BLaER1 (cell line): ENCODE measurements around the gene DISC1.

Experiments used
- H3K27ac ChIP-seq: shearing (Covaris generic); formaldehyde crosslinking; 2 replicates; pipeline ENCODE4 v1.8.1; 2022
- H3K27me3 ChIP-seq: shearing (Covaris generic); formaldehyde crosslinking; 2 replicates; pipeline ENCODE4 v1.8.1; 2022
- H3K36me3 ChIP-seq: shearing (Covaris generic); formaldehyde crosslinking; 2 replicates; pipeline ENCODE4 v1.8.1; 2022
- H3K4me1 ChIP-seq: shearing (Covaris generic); formaldehyde crosslinking; 2 replicates; pipeline ENCODE4 v1.8.1; 2022
- H3K4me2 ChIP-seq: shearing (Covaris generic); formaldehyde crosslinking; 2 replicates; pipeline ENCODE4 v1.8.1; 2022
- H3K4me3 ChIP-seq: shearing (Covaris generic); formaldehyde crosslinking; 2 replicates; pipeline ENCODE4 v1.8.1; 2022
- H3K9ac ChIP-seq: shearing (Covaris generic); formaldehyde crosslinking; 2 replicates; pipeline ENCODE4 v1.8.1; 2022
- H3K9me3 ChIP-seq: shearing (Covaris generic); formaldehyde crosslinking; 2 replicates; pipeline ENCODE4 v1.8.1; 2022
- H4K20me1 ChIP-seq: shearing (Covaris generic); formaldehyde crosslinking; 2 replicates; pipeline ENCODE4 v1.8.1; 2022
- Cebpa-rat ChIP-seq: shearing (Covaris generic); IDR thresholded peaks from 2 replicates; pipeline ENCODE4 v1.8.1; 2022

The DISC1 gene

GRCh38 chr1:231733672-231734071 lies 107.1 kb downstream of the DISC1 start:
- Histone ChIP-seq H3K36me3 (no peaks in the 10 kb centered on the region), H3K4me3 (no peak overlapping the region), H3K4me1 (no peaks in the 10 kb centered on the region), H3K9ac (no peak overlapping the region), H3K9me3 (peaks cover 14% of the 10 kb centered on the region), H3K27me3 (no peaks in the 10 kb centered on the region), H4K20me1 (no peaks in the 10 kb centered on the region), H3K27ac (no peak overlapping the region), H3K4me2 (no peak overlapping the region)
- TF ChIP-seq Cebpa-rat: no peak

GRCh38 chr1:231734417-231734816 lies 107.8 kb downstream of the DISC1 start:
- Histone ChIP-seq H3K27me3 (no peaks in the 10 kb centered on the region), H3K36me3 (no peaks in the 10 kb centered on the region), H3K9ac (no peak overlapping the region), H4K20me1 (no peaks in the 10 kb centered on the region), H3K27ac (no peak overlapping the region), H3K4me3 (no peak overlapping the region), H3K9me3 (peaks cover 14% of the 10 kb centered on the region), H3K4me1 (no peaks in the 10 kb centered on the region), H3K4me2 (no peak overlapping the region)
- TF ChIP-seq Cebpa-rat: no peak

- Histone ChIP-seq H3K4me1 (no peaks in the 10 kb centered on the region), H4K20me1 (no peaks in the 10 kb centered on the region), H3K4me3 (no peak overlapping the region), H3K9ac (no peak overlapping the region), H3K27ac (no peak overlapping the region), H3K36me3 (no peaks in the 10 kb centered on the region), H3K4me2 (no peak overlapping the region), H3K27me3 (no peaks in the 10 kb centered on the region), H3K9me3 (peaks cover 14% of the 10 kb centered on the region)
- no peak for TF ChIP-seq Cebpa-rat
Observed at GRCh38 chr1:231735411-231735810, 108.8 kb downstream of the DISC1 start.

- peaks cover 12% of the 10 kb centered on the region for H3K9me3 ChIP-seq
- no peak for TF ChIP-seq Cebpa-rat
- H3K4me2 ChIP-seq: no peak overlapping the region
- H3K27me3 ChIP-seq: no peaks in the 10 kb centered on the region
- no peak overlapping the region for H3K27ac ChIP-seq
- no peak overlapping the region for H3K4me3 ChIP-seq
- no peak overlapping the region for H3K9ac ChIP-seq
- no peaks in the 10 kb centered on the region for H4K20me1 ChIP-seq
- H3K4me1 ChIP-seq: no peaks in the 10 kb centered on the region
- H3K36me3 ChIP-seq: no peaks in the 10 kb centered on the region
Observed at GRCh38 chr1:231735941-231736340, 109.4 kb downstream of the DISC1 start.

- Histone ChIP-seq H3K4me3 (no peak overlapping the region), H3K36me3 (no peaks in the 10 kb centered on the region), H3K9me3 (peaks cover 6% of the 10 kb centered on the region; the same call in 1 of the 2 replicates), H3K9ac (no peak overlapping the region), H3K4me1 (no peaks in the 10 kb centered on the region), H3K27me3 (no peaks in the 10 kb centered on the region), H3K27ac (no peak overlapping the region), H4K20me1 (no peaks in the 10 kb centered on the region), H3K4me2 (no peak overlapping the region)
- no peak for TF ChIP-seq Cebpa-rat
Observed at GRCh38 chr1:231736464-231736863, 109.9 kb downstream of the DISC1 start.

- no peaks in the 10 kb centered on the region for H3K9me3 ChIP-seq
- no peak overlapping the region for H3K9ac ChIP-seq
- no peaks in the 10 kb centered on the region for H3K36me3 ChIP-seq
- no peaks in the 10 kb centered on the region for H4K20me1 ChIP-seq
- H3K4me2 ChIP-seq: no peak overlapping the region
- no peak for TF ChIP-seq Cebpa-rat
- H3K4me3 ChIP-seq: no peak overlapping the region
- H3K27ac ChIP-seq: no peak overlapping the region
- no peaks in the 10 kb centered on the region for H3K4me1 ChIP-seq
- no peaks in the 10 kb centered on the region for H3K27me3 ChIP-seq
Observed at GRCh38 chr1:231738554-231738953, 112.0 kb downstream of the DISC1 start.

GRCh38 chr1:231743966-231744365 lies 117.4 kb downstream of the DISC1 start:
- H3K9ac ChIP-seq: no peak overlapping the region
- H3K4me1 ChIP-seq: no peaks in the 10 kb centered on the region
- H3K27ac ChIP-seq: no peak overlapping the region
- H3K27me3 ChIP-seq: no peaks in the 10 kb centered on the region
- no peak overlapping the region for H3K4me3 ChIP-seq
- peaks cover 9% of the 10 kb centered on the region for H3K9me3 ChIP-seq
- H4K20me1 ChIP-seq: no peaks in the 10 kb centered on the region
- no peak for TF ChIP-seq Cebpa-rat
- no peak overlapping the region for H3K4me2 ChIP-seq
- no peaks in the 10 kb centered on the region for H3K36me3 ChIP-seq

GRCh38 chr1:231748760-231749415 lies 122.3 kb downstream of the DISC1 start:
- Histone ChIP-seq H3K4me1 (no peaks in the 10 kb centered on the region; the same call in 1 of the 2 replicates), H3K27ac (no peak overlapping the region), H3K4me3 (no peak overlapping the region), H3K4me2 (no peak overlapping the region), H3K27me3 (no peaks in the 10 kb centered on the region), H3K36me3 (peaks cover 36% of the 10 kb centered on the region), H3K9me3 (peaks cover 35% of the 10 kb centered on the region), H3K9ac (no peak overlapping the region), H4K20me1 (no peaks in the 10 kb centered on the region)
- no peak for TF ChIP-seq Cebpa-rat

DNA sequence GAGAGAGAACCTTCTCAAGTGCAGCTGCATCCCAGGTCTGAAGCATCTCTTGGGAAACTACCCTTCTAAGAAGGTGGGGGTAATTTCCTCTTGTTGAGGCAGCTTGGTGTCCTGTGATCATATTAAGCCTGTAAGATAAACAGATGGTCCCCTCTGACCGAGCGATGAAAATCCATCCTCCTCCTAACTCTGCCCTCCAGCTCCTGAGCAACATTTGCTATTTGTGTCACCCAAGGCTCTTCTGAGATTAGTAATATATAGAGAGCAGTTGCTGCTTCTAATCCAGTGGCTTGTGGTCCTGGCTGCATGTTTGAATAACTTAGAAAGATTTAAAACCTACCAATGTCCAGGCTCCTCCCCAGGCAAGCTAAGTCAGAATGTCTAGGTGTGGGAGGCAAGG lies 123.7 kb downstream of the DISC1 start:
- H3K36me3 ChIP-seq: peaks cover 42% of the 10 kb centered on the region
- no peaks in the 10 kb centered on the region; the same call in 1 of the 2 replicates for H3K4me1 ChIP-seq
- H3K4me3 ChIP-seq: no peak overlapping the region
- no peaks in the 10 kb centered on the region for H3K27me3 ChIP-seq
- no peak overlapping the region for H3K4me2 ChIP-seq
- H3K27ac ChIP-seq: no peak overlapping the region
- H4K20me1 ChIP-seq: no peaks in the 10 kb centered on the region
- no peak overlapping the region for H3K9ac ChIP-seq
- H3K9me3 ChIP-seq: peaks cover 40% of the 10 kb centered on the region
- TF ChIP-seq Cebpa-rat: no peak

DNA sequence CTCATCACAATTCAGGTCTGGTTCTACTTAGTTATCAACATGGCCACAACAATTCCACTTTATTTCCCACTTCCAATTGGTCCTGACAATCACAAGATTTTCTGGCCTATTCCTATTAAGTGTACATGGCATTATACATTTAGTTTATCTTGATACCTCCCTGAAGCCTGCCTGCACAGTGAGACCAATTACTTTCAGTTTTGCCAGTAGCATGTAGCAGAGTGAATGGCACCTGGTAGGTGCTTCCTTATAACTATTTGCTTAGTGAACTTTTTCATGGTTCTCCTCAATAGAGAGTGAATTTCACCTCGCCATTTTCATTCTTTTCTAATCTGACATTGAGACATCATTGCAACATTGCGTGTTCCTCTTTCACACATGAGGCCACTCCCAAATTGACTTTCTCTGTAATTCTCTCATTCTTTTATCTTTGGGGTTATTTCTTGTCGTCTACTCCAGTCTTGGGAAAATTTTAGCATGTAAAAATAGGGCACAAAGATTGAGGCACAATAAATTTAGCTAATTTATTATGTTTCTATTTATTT lies 124.3 kb downstream of the DISC1 start:
- Histone ChIP-seq H3K36me3 (peaks cover 42% of the 10 kb centered on the region), H3K4me1 (no peaks in the 10 kb centered on the region; the same call in 1 of the 2 replicates), H3K27me3 (no peaks in the 10 kb centered on the region), H3K4me3 (no peak overlapping the region), H3K27ac (no peak overlapping the region), H3K9me3 (peaks cover 40% of the 10 kb centered on the region), H3K9ac (no peak overlapping the region), H4K20me1 (no peaks in the 10 kb centered on the region), H3K4me2 (no peak overlapping the region)
- no peak for TF ChIP-seq Cebpa-rat
